ENCODE data around the gene GLYATL3.

DNA sequence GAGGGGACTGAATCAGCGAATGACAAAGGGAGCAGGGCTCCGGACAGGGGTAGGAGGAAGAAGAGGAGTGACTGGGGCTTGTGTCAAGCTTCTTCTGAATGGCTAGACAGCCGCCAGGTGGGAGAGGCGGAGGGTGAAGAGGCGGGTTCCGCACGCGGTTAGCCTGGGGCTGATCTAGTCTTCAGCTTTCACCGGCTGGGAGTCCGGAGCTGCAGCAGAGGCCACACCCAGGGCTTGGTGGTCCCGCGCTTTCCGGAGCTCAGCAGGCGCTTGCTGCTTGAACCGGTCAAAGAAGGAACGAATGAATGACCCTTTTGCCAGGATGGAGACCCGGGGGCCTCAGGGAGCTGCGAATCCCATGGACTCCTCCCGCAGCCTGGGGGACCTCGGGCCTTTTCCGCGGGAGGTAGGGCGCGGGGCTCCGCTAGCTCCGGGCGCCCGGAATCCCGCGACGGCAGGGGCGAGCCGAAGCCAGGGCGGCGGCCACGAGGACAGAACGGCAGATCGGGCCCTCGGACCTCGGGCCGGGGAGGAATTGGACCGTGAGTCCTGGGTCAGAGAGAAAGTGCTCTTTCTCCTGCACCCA is 50.9 kb downstream of the GLYATL3 start, which contains the start of gene C6orf141:
- TF ChIP-seq POLR2AphosphoS5 (IDR thresholded peaks at IDR 0.05; ENCODE audit: low read depth, low read length) (no peak), SIN3A (IDR thresholded peaks at IDR 0.05; ENCODE audit: borderline replicate concordance, insufficient read depth, low read depth, low read length) (no peak)
- TF ChIP-seq, protein P1, sequence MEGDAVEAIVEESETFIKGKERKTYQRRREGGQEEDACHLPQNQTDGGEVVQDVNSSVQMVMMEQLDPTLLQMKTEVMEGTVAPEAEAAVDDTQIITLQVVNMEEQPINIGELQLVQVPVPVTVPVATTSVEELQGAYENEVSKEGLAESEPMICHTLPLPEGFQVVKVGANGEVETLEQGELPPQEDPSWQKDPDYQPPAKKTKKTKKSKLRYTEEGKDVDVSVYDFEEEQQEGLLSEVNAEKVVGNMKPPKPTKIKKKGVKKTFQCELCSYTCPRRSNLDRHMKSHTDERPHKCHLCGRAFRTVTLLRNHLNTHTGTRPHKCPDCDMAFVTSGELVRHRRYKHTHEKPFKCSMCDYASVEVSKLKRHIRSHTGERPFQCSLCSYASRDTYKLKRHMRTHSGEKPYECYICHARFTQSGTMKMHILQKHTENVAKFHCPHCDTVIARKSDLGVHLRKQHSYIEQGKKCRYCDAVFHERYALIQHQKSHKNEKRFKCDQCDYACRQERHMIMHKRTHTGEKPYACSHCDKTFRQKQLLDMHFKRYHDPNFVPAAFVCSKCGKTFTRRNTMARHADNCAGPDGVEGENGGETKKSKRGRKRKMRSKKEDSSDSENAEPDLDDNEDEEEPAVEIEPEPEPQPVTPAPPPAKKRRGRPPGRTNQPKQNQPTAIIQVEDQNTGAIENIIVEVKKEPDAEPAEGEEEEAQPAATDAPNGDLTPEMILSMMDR (IDR thresholded peaks at IDR 0.05), result no peak

All from Panc1 (cell line).